K562 (cell line): Measurements from ENCODE around the gene ACTG2. TPM values are rescaled to one million over a fixed set of nuclear protein-coding genes. Genes with fewer than 3 reads are reported as not detected.

ENCODE experiments used
- PURB ChIP-seq: sonication (generic); formaldehyde crosslinking; IDR thresholded peaks from 2 replicates; pipeline ENCODE4 v1.9.0; 2021; ENCODE audit warnings: low read depth, mild to moderate bottlenecking, missing genetic modification reagents
- ZNF586 ChIP-seq: fragments of 450-650 bp; formaldehyde crosslinking; conservative IDR thresholded peaks from 2 replicates; pipeline ENCODE4 v1.4.0; 2020; ENCODE audit warnings: mild to moderate bottlenecking, moderate library complexity
- polyA plus RNA-seq, 8 experiments: library from polyadenylated mRNA; depleted of rRNA in 4 of 8; stranded (reverse) in 5 of 8; unstranded in 3 of 8; fragments of >200 nt; fragmentation: Nextera tagmentation in 2 of 8; fragmentation: Illumina TruSeq in 1 of 8; extraction: Ambion mirVana in 2 of 8; extraction: Trizol in 1 of 8; gene quantifications; 2 replicates each; pipeline versions ENCODE4 v1.2.1 to v1.2.3, GENCODE V29; 2011 to 2014; ENCODE audit warnings: inconsistent platforms in 1 of 8, missing spikeins in 1 of 8
- total RNA-seq, 7 experiments: library from RNA; depleted of rRNA in 6 of 7; stranded (reverse); fragments of >200 nt in 6 of 7; fragmentation: Illumina TruSeq in 2 of 7; extraction: Trizol in 2 of 7; gene quantifications; 2 replicates each; pipeline versions ENCODE4 v1.2.1 to v1.2.3, GENCODE V29; 2011 to 2021; ENCODE audit warnings: low replicate concordance in 1 of 7
- TF ChIP-seq, protein P1 (sequence below): fragments of 200-800 bp; sonication (Bioruptor generic); IDR thresholded peaks from 2 replicates; pipeline ENCODE4 v1.6.1; 2017; ENCODE audit warnings: missing genetic modification characterization, missing compliant biosample characterization
- TF ChIP-seq, protein P2 (sequence below): IDR thresholded peaks from 3 replicates; pipeline ENCODE4 v1.6.1; 2011; ENCODE audit warnings: borderline replicate concordance, mild to moderate bottlenecking, moderate library complexity; ENCODE audit not compliant: insufficient read length; ENCODE audit errors: extremely low read depth
- TF ChIP-seq, protein P3 (sequence below), 2 experiments: fragments of 450-650 bp; IDR thresholded peaks; 2 replicates each; pipeline ENCODE4 v1.6.1; 2016; ENCODE audit warnings: mild to moderate bottlenecking in 2 of 2, borderline replicate concordance in 1 of 2, low read depth in 1 of 2, moderate library complexity in 1 of 2

The ACTG2 gene
- total and polyA plus RNA-seq, 9 of the 15 experiments (the other 6 are each of a cell fraction or from before 2014, with no cell fraction given) = 0.06 to 0.60 TPM; not detected in 7

- TF ChIP-seq, protein P1, sequence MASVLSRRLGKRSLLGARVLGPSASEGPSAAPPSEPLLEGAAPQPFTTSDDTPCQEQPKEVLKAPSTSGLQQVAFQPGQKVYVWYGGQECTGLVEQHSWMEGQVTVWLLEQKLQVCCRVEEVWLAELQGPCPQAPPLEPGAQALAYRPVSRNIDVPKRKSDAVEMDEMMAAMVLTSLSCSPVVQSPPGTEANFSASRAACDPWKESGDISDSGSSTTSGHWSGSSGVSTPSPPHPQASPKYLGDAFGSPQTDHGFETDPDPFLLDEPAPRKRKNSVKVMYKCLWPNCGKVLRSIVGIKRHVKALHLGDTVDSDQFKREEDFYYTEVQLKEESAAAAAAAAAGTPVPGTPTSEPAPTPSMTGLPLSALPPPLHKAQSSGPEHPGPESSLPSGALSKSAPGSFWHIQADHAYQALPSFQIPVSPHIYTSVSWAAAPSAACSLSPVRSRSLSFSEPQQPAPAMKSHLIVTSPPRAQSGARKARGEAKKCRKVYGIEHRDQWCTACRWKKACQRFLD = no peak
- TF ChIP-seq, protein P2, sequence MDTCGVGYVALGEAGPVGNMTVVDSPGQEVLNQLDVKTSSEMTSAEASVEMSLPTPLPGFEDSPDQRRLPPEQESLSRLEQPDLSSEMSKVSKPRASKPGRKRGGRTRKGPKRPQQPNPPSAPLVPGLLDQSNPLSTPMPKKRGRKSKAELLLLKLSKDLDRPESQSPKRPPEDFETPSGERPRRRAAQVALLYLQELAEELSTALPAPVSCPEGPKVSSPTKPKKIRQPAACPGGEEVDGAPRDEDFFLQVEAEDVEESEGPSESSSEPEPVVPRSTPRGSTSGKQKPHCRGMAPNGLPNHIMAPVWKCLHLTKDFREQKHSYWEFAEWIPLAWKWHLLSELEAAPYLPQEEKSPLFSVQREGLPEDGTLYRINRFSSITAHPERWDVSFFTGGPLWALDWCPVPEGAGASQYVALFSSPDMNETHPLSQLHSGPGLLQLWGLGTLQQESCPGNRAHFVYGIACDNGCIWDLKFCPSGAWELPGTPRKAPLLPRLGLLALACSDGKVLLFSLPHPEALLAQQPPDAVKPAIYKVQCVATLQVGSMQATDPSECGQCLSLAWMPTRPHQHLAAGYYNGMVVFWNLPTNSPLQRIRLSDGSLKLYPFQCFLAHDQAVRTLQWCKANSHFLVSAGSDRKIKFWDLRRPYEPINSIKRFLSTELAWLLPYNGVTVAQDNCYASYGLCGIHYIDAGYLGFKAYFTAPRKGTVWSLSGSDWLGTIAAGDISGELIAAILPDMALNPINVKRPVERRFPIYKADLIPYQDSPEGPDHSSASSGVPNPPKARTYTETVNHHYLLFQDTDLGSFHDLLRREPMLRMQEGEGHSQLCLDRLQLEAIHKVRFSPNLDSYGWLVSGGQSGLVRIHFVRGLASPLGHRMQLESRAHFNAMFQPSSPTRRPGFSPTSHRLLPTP = no peak
- TF ChIP-seq, protein P3, sequence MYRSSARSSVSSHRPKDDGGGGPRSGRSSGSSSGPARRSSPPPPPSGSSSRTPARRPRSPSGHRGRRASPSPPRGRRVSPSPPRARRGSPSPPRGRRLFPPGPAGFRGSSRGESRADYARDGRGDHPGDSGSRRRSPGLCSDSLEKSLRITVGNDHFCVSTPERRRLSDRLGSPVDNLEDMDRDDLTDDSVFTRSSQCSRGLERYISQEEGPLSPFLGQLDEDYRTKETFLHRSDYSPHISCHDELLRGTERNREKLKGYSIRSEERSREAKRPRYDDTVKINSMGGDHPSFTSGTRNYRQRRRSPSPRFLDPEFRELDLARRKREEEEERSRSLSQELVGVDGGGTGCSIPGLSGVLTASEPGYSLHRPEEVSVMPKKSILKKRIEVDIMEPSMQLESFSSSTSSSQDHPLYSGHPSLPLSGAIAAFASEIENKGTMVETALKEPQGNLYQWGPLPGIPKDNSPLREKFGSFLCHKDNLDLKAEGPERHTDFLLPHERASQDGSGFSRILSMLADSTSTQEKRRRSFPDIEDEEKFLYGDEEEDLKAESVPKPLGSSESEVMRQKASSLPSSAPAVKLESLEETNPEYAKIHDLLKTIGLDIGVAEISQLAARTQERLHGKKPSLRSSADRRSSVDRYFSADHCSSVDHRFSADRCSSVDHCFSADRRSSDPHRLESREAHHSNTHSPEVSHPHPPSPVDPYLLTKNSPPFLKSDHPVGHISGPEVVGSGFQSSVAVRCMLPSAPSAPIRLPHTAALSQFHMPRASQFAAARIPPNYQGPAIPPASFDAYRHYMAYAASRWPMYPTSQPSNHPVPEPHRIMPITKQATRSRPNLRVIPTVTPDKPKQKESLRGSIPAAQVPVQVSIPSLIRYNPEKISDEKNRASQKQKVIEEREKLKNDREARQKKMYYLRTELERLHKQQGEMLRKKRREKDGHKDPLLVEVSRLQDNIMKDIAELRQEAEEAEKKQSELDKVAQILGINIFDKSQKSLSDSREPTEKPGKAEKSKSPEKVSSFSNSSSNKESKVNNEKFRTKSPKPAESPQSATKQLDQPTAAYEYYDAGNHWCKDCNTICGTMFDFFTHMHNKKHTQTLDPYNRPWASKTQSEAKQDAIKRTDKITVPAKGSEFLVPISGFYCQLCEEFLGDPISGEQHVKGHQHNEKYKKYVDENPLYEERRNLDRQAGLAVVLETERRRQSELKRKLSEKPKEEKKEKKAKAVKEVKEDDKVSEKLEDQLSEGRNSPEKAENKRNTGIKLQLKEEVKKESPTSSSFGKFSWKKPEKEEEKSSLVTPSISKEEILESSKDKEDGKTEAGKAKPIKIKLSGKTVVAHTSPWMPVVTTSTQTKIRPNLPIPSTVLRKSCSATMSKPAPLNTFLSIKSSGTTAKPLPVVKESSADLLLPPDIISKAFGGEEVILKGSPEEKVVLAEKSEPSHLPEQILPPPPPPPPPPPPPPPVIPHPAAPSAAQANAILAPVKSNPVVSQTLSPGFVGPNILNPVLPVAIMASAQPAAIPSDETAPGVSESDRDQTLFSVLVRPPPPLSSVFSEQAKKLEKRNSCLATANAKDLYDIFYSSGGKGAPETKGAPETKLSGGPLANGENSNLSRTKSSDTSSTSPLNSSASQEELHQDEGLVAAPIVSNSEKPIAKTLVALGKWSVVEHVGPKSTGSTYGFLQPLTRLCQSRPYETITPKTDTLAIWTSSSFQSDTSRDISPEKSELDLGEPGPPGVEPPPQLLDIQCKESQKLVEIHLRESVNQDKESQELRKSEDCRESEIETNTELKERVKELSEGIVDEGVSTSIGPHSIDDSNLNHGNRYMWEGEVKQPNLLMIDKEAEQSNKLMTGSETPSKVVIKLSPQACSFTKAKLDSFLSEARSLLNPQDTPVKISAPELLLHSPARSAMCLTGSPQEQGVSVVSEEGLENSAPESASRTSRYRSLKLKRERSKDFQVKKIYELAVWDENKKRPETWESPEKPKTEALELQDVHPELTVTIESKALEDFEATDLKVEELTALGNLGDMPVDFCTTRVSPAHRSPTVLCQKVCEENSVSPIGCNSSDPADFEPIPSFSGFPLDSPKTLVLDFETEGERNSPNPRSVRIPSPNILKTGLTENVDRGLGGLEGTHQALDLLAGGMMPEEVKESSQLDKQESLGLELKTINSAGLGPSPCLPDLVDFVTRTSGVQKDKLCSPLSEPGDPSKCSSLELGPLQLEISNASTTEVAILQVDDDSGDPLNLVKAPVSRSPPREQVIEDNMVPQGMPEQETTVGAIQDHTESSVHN (IDR thresholded peaks at IDR 0.05; ENCODE audit: borderline replicate concordance in 1 of 2, low read depth in 1 of 2) = no peak
- TF ChIP-seq ZNF586 = no peak
- TF ChIP-seq PURB = no peak
Measured at GRCh38 chr2:73917296-73917695, 24.5 kb downstream of the ACTG2 start (continued).
